GM23338 (cell line): ENCODE measurements around the gene PRPF6. TPM values are rescaled to one million over a fixed set of nuclear protein-coding genes. Genes with fewer than 3 reads are reported as not detected.

Experiments
- CREB1 ChIP-seq: fragments of 250-450 bp; sonication (Bioruptor Pico); IDR thresholded peaks from 2 replicates; pipeline ENCODE4 v1.5.0; 2020; ENCODE audit warnings: low read depth, mild to moderate bottlenecking, moderate library complexity
- EZH2 ChIP-seq: fragments of 200-600 bp; sonication (generic); IDR thresholded peaks from one replicate; pipeline ENCODE4 v1.8.0; 2017; ENCODE audit warnings: antibody characterized with exemption, mild to moderate bottlenecking, low read depth; ENCODE audit not compliant: unreplicated experiment
- EZH2phosphoT487 ChIP-seq: fragments of 200-600 bp; sonication (generic); IDR thresholded peaks from one replicate; pipeline ENCODE4 v1.8.1; 2018; ENCODE audit warnings: antibody characterized with exemption; ENCODE audit not compliant: unreplicated experiment
- JUNB ChIP-seq: IDR thresholded peaks from one replicate; pipeline ENCODE4 v1.6.1; 2016; ENCODE audit warnings: antibody characterized with exemption; ENCODE audit not compliant: unreplicated experiment
- NANOG ChIP-seq: IDR thresholded peaks from 2 replicates; pipeline ENCODE4 v1.6.1; 2016; ENCODE audit warnings: antibody characterized with exemption, borderline replicate concordance
- STAT1 ChIP-seq: IDR thresholded peaks from one replicate; pipeline ENCODE4 v1.6.1; 2016; ENCODE audit warnings: antibody characterized with exemption; ENCODE audit not compliant: unreplicated experiment
- ZNF331 ChIP-seq: fragments of 250-450 bp; sonication (Bioruptor Pico); IDR thresholded peaks from 2 replicates; pipeline ENCODE4 v1.5.0; 2020; ENCODE audit warnings: low read depth, mild to moderate bottlenecking, moderate library complexity
- ZNF462 ChIP-seq: fragments of 250-450 bp; sonication (Bioruptor Pico); IDR thresholded peaks from 2 replicates; pipeline ENCODE4 v1.5.0; 2020; ENCODE audit warnings: mild to moderate bottlenecking, moderate library complexity
- polyA plus RNA-seq: library from polyadenylated mRNA; unstranded; fragments of >200 nt; fragmentation: Nextera tagmentation; extraction: Ambion mirVana; gene quantifications from 2 replicates; pipeline ENCODE4 v1.2.1, GENCODE V29; 2016
- total RNA-seq: library from RNA; depleted of rRNA; stranded (reverse); fragments of >200 nt; shearing (Covaris generic); gene quantifications from 2 replicates; pipeline ENCODE4 v1.2.3, GENCODE V29; 2014
- TF ChIP-seq, protein P1 (sequence below), 2 experiments: fragments of 200-600 bp in 1 of 2; sonication (generic) in 1 of 2; conservative IDR thresholded peaks; 2 replicates each; pipeline versions ENCODE4 v1.5.1 to v1.6.1; 2016 to 2017; ENCODE audit warnings: antibody characterized with exemption in 2 of 2, low read depth in 2 of 2, mild to moderate bottlenecking in 2 of 2, moderate library complexity in 1 of 2

The PRPF6 gene
- total and polyA plus RNA-seq, 2 experiments from 2014 or later = 53.8 to 79.9 TPM

- TF ChIP-seq ZNF462 (CRISPR knock-in tag) (no peak), NANOG (no peak), EZH2phosphoT487 (no peak), JUNB (no peak), CREB1 (no peak), EZH2 (no peak), ZNF331 (CRISPR knock-in tag) (no peak), STAT1 (no peak)
- TF ChIP-seq, protein P1, sequence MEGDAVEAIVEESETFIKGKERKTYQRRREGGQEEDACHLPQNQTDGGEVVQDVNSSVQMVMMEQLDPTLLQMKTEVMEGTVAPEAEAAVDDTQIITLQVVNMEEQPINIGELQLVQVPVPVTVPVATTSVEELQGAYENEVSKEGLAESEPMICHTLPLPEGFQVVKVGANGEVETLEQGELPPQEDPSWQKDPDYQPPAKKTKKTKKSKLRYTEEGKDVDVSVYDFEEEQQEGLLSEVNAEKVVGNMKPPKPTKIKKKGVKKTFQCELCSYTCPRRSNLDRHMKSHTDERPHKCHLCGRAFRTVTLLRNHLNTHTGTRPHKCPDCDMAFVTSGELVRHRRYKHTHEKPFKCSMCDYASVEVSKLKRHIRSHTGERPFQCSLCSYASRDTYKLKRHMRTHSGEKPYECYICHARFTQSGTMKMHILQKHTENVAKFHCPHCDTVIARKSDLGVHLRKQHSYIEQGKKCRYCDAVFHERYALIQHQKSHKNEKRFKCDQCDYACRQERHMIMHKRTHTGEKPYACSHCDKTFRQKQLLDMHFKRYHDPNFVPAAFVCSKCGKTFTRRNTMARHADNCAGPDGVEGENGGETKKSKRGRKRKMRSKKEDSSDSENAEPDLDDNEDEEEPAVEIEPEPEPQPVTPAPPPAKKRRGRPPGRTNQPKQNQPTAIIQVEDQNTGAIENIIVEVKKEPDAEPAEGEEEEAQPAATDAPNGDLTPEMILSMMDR (conservative IDR thresholded peaks at IDR 0.05; ENCODE audit: low read depth in 2 of 2) = no peak
Measured at GRCh38 chr20:64051033-64051452, 70.1 kb downstream of the PRPF6 start (continued).
